Nephron (organoid): Measurements from ENCODE around the gene MS4A3.

Experiments
- H3K27ac Mint-ChIP-seq, 3 experiments: 2 replicates each; pipeline ENCODE4 v1.8.0; 2020; ENCODE audit warnings: mixed read lengths in 3 of 3, mild to moderate bottlenecking in 2 of 3, moderate library complexity in 1 of 3
- H3K27me3 Mint-ChIP-seq: 2 replicates; pipeline ENCODE4 v1.8.0; 2021; ENCODE audit warnings: low read depth, mild to moderate bottlenecking, moderate library complexity, mixed read lengths
- H3K36me3 Mint-ChIP-seq: 2 replicates; pipeline ENCODE4 v1.8.0; 2020; ENCODE audit warnings: low read depth, mixed read lengths
- H3K4me1 Mint-ChIP-seq: 2 replicates; pipeline ENCODE4 v1.8.0; 2020; ENCODE audit warnings: mixed read lengths
- H3K4me3 Mint-ChIP-seq, 3 experiments: 2 replicates each; pipeline ENCODE4 v1.8.0; 2020; ENCODE audit warnings: mild to moderate bottlenecking in 3 of 3, mixed read lengths in 3 of 3, moderate library complexity in 2 of 3
- H3K9me3 Mint-ChIP-seq: 2 replicates; pipeline ENCODE4 v1.8.0; 2020; ENCODE audit warnings: mixed read lengths
- TF ChIP-seq, protein P1 (sequence below), 3 experiments: fragments of 200-600 bp; sonication (generic); IDR thresholded peaks; one replicate each; pipeline ENCODE4 v1.5.0; 2021; ENCODE audit warnings: antibody characterized with exemption in 3 of 3; ENCODE audit not compliant: unreplicated experiment in 3 of 3

Gene MS4A3

DNA sequence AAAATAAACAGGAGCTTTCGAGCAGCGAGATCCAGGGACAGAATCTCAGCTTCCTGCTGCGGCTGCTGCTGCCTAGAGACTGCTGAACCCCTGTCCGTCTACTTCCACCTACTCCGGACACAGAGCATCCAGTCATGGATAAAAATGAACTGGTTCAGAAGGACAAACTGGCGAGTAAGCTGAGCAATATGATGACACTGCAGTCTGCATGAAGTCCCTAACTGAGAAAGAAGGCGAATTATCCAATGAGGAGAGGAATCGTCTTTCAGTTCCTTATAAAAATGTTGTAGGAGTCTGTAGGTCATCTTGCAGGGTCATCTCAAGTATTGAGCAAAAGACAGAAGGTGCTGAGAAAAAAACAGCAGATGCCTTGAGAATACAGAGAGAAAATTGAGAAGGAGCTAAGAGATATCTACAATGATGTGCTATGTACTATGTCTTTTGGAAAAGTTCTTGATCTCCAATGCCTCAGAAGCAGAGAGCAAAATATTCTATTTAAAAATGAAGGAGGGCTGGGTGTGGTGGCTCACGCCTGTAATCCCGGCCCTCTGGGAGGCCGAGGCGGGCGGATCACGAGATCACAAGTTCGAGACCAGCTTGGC, 20.9 kb downstream of the MS4A3 start:
- Mint-ChIP-seq H3K27me3 (no peaks in the 10 kb centered on the region), H3K27ac (no peak overlapping the region), H3K9me3 (peaks cover 6% of the 10 kb centered on the region), H3K4me1 (no peaks in the 10 kb centered on the region), H3K36me3 (no peaks in the 10 kb centered on the region), H3K4me3 (no peak overlapping the region)
- TF ChIP-seq, protein P1, sequence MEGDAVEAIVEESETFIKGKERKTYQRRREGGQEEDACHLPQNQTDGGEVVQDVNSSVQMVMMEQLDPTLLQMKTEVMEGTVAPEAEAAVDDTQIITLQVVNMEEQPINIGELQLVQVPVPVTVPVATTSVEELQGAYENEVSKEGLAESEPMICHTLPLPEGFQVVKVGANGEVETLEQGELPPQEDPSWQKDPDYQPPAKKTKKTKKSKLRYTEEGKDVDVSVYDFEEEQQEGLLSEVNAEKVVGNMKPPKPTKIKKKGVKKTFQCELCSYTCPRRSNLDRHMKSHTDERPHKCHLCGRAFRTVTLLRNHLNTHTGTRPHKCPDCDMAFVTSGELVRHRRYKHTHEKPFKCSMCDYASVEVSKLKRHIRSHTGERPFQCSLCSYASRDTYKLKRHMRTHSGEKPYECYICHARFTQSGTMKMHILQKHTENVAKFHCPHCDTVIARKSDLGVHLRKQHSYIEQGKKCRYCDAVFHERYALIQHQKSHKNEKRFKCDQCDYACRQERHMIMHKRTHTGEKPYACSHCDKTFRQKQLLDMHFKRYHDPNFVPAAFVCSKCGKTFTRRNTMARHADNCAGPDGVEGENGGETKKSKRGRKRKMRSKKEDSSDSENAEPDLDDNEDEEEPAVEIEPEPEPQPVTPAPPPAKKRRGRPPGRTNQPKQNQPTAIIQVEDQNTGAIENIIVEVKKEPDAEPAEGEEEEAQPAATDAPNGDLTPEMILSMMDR (IDR thresholded peaks at IDR 0.05; ENCODE audit: unreplicated experiment in 3 of 3): no peak

DNA sequence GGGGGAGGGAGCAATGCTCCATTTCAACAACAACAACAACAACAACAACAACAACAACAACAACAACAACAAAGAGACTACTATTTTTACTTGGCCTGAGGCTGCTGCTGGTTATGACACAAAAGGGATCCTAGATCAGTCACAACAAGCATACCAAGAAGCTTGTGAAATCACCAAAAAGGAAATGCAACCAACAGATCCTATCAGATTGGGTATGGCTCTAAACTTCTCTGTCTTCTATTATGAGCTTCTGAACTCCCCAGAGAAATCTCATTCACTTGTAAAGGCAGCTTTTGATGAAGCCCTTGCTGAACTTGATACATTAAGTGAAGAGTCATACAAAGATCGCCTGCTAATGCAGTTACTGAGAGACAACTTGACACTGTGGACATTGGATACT, 21.5 kb downstream of the MS4A3 start:
- Mint-ChIP-seq H3K4me1 (no peaks in the 10 kb centered on the region), H3K9me3 (peaks cover 6% of the 10 kb centered on the region), H3K36me3 (no peaks in the 10 kb centered on the region), H3K4me3 (no peak overlapping the region), H3K27me3 (no peaks in the 10 kb centered on the region), H3K27ac (no peak overlapping the region)
- TF ChIP-seq, protein P1 (IDR thresholded peaks at IDR 0.05; ENCODE audit: unreplicated experiment in 3 of 3): no peak

DNA sequence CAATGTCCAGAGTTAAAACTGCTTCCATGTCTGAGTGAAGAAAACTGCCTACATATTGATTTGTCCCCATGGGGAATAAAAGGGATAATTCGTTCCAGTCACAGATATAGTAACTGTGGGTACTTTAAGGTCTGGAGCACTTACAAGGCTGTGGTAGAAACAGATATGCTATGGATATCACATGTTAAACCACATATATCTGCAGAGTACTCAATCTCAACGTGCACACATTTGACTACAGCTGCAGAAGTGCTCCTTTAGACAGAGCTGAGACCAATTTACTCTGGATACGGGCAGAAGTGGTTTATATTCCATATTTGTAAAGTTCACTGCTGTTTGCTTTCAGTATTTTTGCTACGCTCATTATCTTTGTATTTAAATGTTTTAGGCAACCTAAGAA, 22.3 kb downstream of the MS4A3 start:
- H3K4me3 Mint-ChIP-seq: no peak overlapping the region

DNA sequence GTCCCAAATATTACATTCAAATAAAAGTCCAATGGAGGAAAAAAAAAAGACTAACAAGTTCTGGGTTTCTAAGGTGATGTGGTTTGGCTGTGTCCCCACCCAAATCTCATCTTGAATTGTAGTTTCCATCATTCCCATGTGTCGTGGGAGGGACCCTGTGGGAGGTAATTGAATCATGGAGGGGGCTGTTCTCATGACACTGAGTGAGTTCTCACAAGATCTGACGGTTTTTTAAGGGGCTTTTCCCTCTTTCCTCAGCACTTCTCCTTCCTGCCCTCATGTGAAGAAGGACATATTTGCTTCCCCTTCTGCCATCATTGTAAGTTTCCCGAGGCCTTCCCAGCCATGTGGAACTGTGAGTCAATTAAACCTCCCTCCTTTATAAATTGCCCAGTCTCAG, 24.1 kb downstream of the MS4A3 start:
- Mint-ChIP-seq H3K4me3 (no peak overlapping the region), H3K27ac (no peak overlapping the region), H3K36me3 (no peaks in the 10 kb centered on the region), H3K9me3 (peaks cover 6% of the 10 kb centered on the region), H3K27me3 (no peaks in the 10 kb centered on the region), H3K4me1 (no peaks in the 10 kb centered on the region)
- TF ChIP-seq, protein P1 (IDR thresholded peaks at IDR 0.05; ENCODE audit: unreplicated experiment in 3 of 3): no peak

More for the DNA sequence above, 22.3 kb downstream of the MS4A3 start:
- H3K27me3 Mint-ChIP-seq: no peaks in the 10 kb centered on the region
- H3K27ac Mint-ChIP-seq: no peak overlapping the region
- TF ChIP-seq, protein P1 (IDR thresholded peaks at IDR 0.05; ENCODE audit: unreplicated experiment in 3 of 3): no peak
- no peaks in the 10 kb centered on the region for H3K36me3 Mint-ChIP-seq
- peaks cover 6% of the 10 kb centered on the region for H3K9me3 Mint-ChIP-seq
- no peaks in the 10 kb centered on the region for H3K4me1 Mint-ChIP-seq

DNA sequence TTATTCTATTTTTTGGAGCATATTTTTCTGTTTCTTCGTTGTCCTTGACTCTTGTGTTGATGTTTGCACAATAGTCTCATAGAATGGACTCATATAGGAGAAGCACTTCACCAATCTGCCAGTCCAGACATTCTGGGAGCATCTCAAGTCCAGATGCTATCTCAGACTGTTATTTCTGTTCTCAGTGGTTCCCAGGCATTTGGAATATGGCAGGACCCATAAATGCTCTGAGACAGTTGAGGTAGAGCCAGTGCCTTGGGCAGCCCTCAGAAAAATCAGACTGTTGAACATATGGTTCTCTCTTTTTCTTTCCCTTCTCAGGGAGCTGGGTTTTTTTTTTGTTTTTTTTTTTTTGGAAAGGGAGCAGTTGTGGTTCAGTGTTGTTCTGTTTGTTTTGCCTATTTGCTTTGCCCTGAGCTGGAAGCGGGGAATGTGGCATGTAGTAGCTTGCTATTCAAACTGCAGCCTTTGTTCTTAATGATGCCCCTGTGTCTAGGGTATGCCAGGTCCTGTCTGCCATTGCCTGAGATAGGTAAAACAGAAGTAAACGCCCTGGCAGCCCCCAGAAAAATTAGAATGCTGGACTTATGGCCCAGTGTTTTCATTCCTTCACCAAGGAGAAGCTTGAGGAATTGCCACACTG, 28.3 kb downstream of the MS4A3 start:
- H3K4me1 Mint-ChIP-seq: no peaks in the 10 kb centered on the region
- H3K4me3 Mint-ChIP-seq: no peak overlapping the region
- no peak overlapping the region for H3K27ac Mint-ChIP-seq
- no peaks in the 10 kb centered on the region for H3K27me3 Mint-ChIP-seq
- H3K9me3 Mint-ChIP-seq: no peaks in the 10 kb centered on the region
- H3K36me3 Mint-ChIP-seq: no peaks in the 10 kb centered on the region
- TF ChIP-seq, protein P1 (IDR thresholded peaks at IDR 0.05; ENCODE audit: unreplicated experiment in 3 of 3): no peak

DNA sequence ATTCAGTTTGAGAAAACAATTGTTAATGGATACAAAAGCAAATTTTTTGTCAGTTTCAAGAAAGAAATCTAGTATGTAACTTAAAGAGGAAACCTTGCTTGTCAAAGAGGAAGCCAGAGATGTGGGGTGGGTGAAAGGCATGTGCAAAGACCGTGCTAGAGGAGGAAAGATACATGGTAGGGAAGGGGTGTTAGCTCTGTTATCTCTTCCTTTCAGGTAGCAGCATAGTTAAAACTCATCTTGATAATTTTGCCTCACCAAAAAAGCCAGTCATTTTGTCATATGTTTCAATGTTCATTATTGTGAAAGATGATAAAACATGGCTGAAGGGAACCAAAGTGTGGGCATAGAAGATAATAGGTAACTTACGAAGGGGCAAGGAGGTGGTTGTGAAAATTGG, 29.4 kb downstream of the MS4A3 start:
- TF ChIP-seq, protein P1 (IDR thresholded peaks at IDR 0.05; ENCODE audit: unreplicated experiment in 3 of 3): no peak
- H3K4me3 Mint-ChIP-seq: no peak overlapping the region
- no peaks in the 10 kb centered on the region for H3K27me3 Mint-ChIP-seq
- H3K9me3 Mint-ChIP-seq: no peaks in the 10 kb centered on the region
- H3K27ac Mint-ChIP-seq: no peak overlapping the region
- H3K4me1 Mint-ChIP-seq: no peaks in the 10 kb centered on the region
- no peaks in the 10 kb centered on the region for H3K36me3 Mint-ChIP-seq
